ENCODE data around the gene SPATA19.

Gene SPATA19

DNA sequence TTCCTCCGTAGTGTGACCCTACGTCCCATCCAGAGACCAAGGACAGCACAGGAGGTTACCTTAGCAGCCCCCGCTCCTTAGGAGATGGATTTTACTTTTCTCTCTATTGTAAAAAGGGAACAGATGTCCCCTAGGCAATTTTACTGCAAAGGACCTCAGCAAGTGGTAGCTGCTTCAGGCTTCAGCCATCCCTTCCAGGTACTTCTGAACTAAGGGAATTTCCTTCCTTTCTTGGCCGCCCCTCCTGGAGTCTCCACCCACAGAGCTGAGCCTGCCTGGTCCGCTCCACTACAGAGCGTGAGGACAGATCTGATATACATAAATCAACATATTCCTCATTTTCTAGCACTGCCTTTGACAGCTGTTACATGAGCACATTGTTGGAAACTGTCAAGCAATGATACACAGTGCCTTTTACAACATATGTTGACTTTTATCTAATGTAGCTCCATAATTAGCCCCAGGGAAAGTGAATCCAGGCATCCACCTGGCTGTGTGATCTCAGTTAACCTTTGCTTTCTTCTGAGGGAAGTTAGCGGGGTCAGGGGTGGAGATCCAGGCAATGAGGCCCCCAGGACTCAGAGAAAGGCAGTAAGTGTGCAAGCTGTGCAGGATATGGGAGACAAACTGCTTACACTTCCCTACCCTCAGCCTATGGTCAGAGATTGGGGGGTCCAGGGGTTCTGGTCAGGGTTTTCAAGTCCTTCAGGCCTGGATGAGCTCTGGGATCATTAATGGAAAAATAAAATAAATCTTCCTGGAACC, 51.9 kb downstream of the SPATA19 start:
- Histone ChIP-seq H3K27me3 (ENCODE audit: control insufficient read depth, insufficient read depth, low read length) (no peaks in the 10 kb centered on the region), H3K4me2 (ENCODE audit: low read length) (no peak overlapping the region), H3K4me1 (ENCODE audit: control insufficient read depth, insufficient read depth, low read length) (no peaks in the 10 kb centered on the region), H3K9ac (ENCODE audit: low read depth, low read length) (no peak overlapping the region), H3K4me3 (ENCODE audit: low read length) (no peak overlapping the region), H3K9me3 (replicated peaks; ENCODE audit: low read length) (peaks cover 19% of the 10 kb centered on the region), H3K36me3 (ENCODE audit: insufficient read depth, low read length) (no peaks in the 10 kb centered on the region)

DNA sequence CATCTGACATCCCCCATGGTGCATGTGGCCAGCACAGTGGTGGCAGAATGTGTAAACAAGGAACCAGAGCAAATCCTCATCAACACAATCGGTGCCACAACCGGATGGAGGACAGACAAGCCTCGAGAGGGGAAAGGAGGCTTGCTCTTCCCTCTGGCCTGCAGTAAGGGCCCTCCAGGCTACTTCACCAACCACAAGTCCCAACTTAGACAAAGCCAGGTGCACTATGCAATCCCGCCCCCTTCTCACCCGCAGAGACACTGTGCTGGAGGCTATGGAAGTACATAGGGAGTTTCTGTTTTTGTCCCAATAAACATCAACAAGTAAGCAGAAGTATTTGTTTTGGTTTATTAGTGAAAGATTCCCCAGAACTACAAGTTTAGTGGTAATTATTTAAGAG, 54.3 kb downstream of the SPATA19 start:
- no peak overlapping the region for H3K4me2 ChIP-seq (ENCODE audit: low read length)
- H3K36me3 ChIP-seq (ENCODE audit: insufficient read depth, low read length) = no peaks in the 10 kb centered on the region

More for the DNA sequence above, 54.3 kb downstream of the SPATA19 start:
- H3K9me3 ChIP-seq (replicated peaks; ENCODE audit: low read length) = peaks cover 16% of the 10 kb centered on the region
- no peak overlapping the region for H3K4me3 ChIP-seq (ENCODE audit: low read length)
- no peaks in the 10 kb centered on the region for H3K27me3 ChIP-seq (ENCODE audit: control insufficient read depth, insufficient read depth, low read length)
- no peak overlapping the region for H3K9ac ChIP-seq (ENCODE audit: low read depth, low read length)
- no peaks in the 10 kb centered on the region for H3K4me1 ChIP-seq (ENCODE audit: control insufficient read depth, insufficient read depth, low read length)

Data from skeletal muscle satellite cell (primary cell).